Ectodermal cell (in vitro differentiated cells): ENCODE results near the gene GGT1. TPM values are rescaled to one million over a fixed set of nuclear protein-coding genes. Genes with fewer than 3 reads are reported as not detected.
"Not testable (repeated sequence)": the region's sequence is repeated elsewhere in the genome, so short reads cannot be mapped to it uniquely, and the experiment has no call there.

Source experiments
- H3K27ac ChIP-seq: 2 replicates; pipeline ENCODE4 v1.7.0; 2013; ENCODE audit warnings: mild to moderate bottlenecking, low read depth, low read length; ENCODE audit not compliant: insufficient read depth, poor library complexity, severe bottlenecking
- H3K27me3 ChIP-seq: 2 replicates; pipeline ENCODE4 v1.7.0; 2013; ENCODE audit warnings: mild to moderate bottlenecking, low read length; ENCODE audit not compliant: insufficient read depth, control insufficient read depth, poor library complexity, severe bottlenecking
- H3K36me3 ChIP-seq: one replicate; pipeline ENCODE4 v1.7.0; 2013; ENCODE audit warnings: low read length; ENCODE audit not compliant: control insufficient read depth, insufficient read depth
- H3K4me1 ChIP-seq: one replicate; pipeline ENCODE4 v1.7.0; 2013; ENCODE audit warnings: low read length; ENCODE audit not compliant: control insufficient read depth, insufficient read depth
- H3K4me3 ChIP-seq: 2 replicates; pipeline ENCODE4 v1.7.0; 2013; ENCODE audit warnings: low read depth, low read length, control low read depth; ENCODE audit not compliant: insufficient read depth
- H3K9me3 ChIP-seq: 2 replicates; pipeline ENCODE4 v1.7.0; 2013; ENCODE audit warnings: mild to moderate bottlenecking, low read length, moderate library complexity; ENCODE audit not compliant: control insufficient read depth
- WGBS, 2 experiments: methylation state at CpG; one replicate each; pipeline ENCODE4 v1.1.7; 2013; ENCODE audit warnings: missing lambda C conversion rate in 2 of 2; 5-methylcytosine and 5-hydroxymethylcytosine counted together
- polyA plus RNA-seq, 4 experiments: library from polyadenylated mRNA; stranded (reverse); fragments of 50-300 nt; gene quantifications; one replicate each; pipeline ENCODE4 v1.2.3, GENCODE V29; 2013

Gene GGT1
- 4.1 TPM for polyA plus RNA-seq (2013, experiment 1 of 4)
- polyA plus RNA-seq (2013, experiment 2 of 4) = 2.7 TPM
- 1.9 TPM for polyA plus RNA-seq (2013, experiment 3 of 4)
- 2.2 TPM for polyA plus RNA-seq (2013, experiment 4 of 4)

DNA sequence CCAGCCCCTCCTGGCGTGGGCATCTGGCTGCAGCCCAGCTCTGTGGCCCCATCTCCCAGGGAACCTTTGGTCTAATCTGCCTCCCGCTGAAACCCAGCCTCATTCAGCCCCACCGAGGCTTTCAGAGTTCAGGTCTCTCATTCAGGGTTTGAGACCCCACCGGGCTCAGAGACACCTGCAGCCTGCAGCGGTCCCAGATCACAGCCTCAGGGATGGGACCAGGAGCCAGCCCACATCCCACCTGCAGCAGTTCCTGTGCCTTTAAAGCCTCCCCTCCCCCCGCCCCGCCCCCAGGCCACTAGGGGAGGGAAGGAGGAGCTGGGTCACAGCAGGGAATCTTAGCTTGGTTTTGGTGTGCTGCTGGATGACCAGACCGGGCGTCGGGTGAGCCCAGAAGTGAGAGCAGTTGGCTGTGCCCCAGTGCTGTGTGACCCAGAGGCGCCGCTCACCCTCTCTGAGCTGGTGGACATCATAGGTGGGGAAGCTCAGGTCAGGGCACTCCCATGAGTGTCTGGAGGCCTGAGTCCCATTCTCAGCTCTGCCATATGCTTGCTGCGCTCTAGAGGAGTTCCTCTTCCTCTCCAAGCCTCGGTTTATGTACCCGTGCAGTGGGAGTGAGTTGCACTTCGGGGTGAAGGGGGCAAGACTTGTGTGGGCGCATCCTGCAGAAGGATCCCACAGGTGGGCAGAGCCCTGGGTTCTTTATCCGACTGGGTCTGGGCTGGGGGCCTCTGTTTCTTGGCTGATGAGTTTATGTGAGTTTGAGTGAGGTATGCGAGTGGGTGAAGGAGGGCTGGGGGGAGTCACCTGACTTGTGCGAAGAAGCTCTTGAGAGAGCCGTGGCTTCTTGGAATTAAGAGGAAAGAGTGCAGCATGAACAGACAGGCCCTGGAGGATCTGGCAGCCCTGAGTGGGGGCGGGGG is at the start of gene GGT1:
Gene GGT1, plus strand, starts transcription at position 347 of the 923 bp plus-strand sequence. CDS start 7,889 bp downstream, outside the sequence.
- not testable (repeated sequence) for H3K9me3 ChIP-seq, H3K27me3 ChIP-seq, H3K27ac ChIP-seq, H3K36me3 ChIP-seq, H3K4me3 ChIP-seq, H3K4me1 ChIP-seq
- 51 to 56% methylated on average over 18 to 21 of the region's 22 CpGs for WGBS, 2 experiments

DNA sequence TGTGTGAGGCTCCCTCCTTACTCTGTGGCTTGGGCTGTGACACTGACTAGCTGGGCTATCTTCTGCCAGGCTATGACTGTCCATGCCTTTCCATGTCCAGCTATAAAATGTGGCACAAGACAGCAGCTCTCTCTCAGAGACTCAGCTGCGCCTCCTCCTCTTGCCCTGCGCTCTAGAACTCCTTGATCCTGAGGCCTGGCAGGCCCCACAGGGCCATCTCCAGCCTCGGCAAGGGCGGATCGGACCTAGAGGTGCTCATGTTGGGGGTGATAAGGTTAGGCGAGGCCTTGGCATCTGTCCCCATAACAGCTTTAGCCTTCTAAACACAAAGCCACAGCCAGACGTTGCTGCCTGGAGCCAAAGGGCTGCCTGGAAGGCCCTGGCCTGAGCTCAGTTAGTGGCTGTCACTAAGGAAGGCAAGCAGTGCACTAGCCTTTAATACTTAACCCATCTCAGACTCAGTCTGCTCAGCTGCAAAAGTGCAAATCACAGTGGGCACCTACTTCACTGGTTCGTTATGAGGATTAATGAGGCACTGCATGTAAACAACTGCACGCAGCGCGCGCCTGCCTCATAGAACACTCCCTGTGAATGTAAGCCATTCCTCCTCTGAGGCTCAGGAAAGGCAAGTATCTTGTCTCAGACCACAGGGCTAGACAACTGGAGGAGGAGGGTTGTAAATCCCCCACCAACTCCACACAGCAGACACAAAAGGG is 49.2 kb upstream of the GGT1 start:
- no peaks in the 10 kb centered on the region for H3K9me3 ChIP-seq
- H3K36me3 ChIP-seq = peaks cover 15% of the 10 kb centered on the region
- no peak overlapping the region for H3K27ac ChIP-seq
- 82 to 88% methylated on average over 11 to 12 of the region's 12 CpGs for WGBS, 2 experiments
- H3K4me3 ChIP-seq = peak overlapping the region; percentile 92
- H3K27me3 ChIP-seq = no peaks in the 10 kb centered on the region
- H3K4me1 ChIP-seq = peaks cover 12% of the 10 kb centered on the region

DNA sequence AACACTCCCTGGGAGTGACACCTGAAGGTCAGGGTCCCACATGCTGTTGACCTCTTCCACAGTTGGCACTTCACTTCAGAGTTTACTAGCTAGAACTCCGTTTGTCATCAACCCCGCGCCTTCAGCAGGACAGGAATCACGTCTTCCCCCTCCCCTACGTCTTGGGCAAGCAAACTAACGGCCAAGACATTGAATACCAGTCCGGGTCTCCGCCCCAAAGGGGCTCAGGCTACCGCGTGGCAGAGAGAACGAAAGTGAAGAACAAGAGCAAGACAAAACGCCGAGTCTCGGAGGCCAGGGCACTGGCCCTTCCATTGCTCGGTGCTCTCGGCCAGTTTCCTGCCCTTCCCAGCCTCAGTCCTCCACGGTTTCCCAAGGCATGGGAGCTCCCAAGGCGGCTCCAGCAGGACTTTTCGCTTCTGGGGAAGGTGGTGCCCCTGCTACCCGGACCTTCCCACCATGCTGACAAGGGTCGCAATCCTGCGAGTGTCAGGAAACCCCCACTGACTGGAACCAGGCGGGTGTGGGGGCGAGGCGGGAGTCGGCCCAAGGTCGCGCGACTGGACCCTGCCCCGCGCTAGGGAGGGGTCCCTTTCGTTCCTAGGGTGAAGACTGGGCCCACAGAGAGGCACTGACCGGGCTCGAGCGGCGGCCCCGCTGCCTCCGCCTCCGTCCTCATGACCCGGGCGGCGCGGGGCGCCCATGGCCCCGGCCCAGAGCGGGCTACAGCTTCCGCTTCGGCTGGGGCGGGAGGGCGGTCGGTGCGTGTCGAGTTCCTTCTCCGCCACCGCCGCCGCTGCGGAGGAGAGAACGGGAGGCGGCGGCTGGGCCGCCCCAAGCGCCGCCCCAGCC is 48.5 kb upstream of the GGT1 start, which contains the start of gene GUCD1:
Gene GUCD1, minus strand, starts transcription at position 826 of the 852 bp plus-strand sequence. Its CDS starts 147 bp downstream, at position 679.
- Histone ChIP-seq H3K27me3 (no peaks in the 10 kb centered on the region), H3K4me1 (peaks cover 12% of the 10 kb centered on the region), H3K4me3 (peak within 1 kb of the TSS; percentile 92), H3K9me3 (no peaks in the 10 kb centered on the region), H3K27ac (peak within 1 kb of the TSS; percentile 83), H3K36me3 (peaks cover 19% of the 10 kb centered on the region)
- 2% methylated on average over 64 of the region's 64 CpGs for whole genome bisulfite sequencing, 2 experiments

DNA sequence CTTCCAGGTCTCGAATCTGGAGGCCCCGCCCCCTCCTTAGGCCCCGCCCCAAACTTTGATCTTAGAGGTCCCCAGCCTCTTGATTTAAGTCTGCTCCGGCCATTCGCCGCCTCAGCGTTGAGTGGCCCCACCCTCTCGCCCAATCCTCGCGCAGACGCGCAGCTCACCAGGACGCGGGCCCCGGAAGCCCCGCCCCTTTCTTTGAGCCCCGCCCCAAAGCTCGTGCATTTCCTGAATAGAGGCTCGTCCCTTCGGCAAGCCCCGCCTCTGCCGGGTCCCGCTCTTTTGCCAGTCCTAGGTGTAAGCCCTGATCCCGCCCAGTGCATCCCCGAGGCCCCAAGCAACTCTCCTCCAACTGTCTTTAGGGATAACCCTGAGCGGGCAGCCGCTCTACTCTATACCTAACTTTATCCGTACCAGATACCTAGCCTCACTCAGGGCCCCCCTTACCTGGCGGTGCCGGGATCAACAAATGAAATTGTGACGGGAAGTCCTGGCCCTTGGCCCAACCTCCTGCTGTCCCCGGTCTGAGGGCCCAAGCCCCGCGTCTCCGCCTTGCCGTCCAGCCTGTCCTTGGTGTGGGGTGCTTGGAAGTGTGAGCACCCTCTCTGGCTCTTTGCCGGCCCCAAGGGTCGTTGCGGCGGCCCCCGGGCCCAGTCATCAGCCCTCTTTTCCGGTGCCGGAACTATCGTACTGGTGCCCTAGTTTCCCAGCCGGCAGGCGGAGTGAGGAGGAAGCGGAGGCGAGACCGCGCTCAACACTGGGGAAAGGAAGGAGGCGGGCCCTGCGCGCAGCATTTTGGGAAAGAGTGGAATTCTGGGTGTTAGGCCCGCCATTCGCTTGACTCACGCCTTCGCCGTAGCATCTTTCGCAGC is 47.6 kb upstream of the GGT1 start, which contains the start of gene SNRPD3:
Gene SNRPD3, plus strand, starts transcription at position 835 of the 875 bp plus-strand sequence. CDS start 1,676 bp downstream, outside the sequence.
- no peaks in the 10 kb centered on the region for H3K9me3 ChIP-seq
- H3K36me3 ChIP-seq = peaks cover 19% of the 10 kb centered on the region
- WGBS, 2 experiments = 0% methylated on average over 59 of the region's 59 CpGs
- no peaks in the 10 kb centered on the region for H3K27me3 ChIP-seq
- peak within 1 kb of the TSS; percentile 83 for H3K27ac ChIP-seq
- H3K4me1 ChIP-seq = peaks cover 12% of the 10 kb centered on the region
- peak within 1 kb of the TSS; percentile 92 for H3K4me3 ChIP-seq

DNA sequence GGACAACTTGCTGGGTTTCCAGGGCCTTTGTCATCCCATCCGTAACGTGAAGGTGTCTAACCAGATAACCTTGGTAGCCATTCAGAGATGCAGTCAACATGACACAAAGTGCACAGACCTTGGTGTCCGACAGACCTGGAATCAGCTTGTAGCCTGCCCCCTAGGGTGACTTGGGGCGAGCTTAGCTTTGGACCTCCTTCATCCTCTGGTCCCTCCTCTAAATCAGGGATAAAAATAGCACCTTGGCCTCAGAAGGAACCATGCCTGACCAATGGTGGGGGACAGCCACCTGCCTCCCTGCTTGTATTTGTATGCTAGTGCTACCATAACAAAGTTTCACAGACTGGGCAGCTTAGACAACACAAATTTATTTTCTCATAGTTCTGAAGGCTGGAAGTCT is 43.5 kb upstream of the GGT1 start:
- Histone ChIP-seq H3K36me3 (peaks cover 19% of the 10 kb centered on the region), H3K27me3 (no peaks in the 10 kb centered on the region), H3K4me3 (no peak overlapping the region), H3K4me1 (peaks cover 3% of the 10 kb centered on the region), H3K9me3 (no peaks in the 10 kb centered on the region), H3K27ac (no peak overlapping the region)
- WGBS, 2 experiments = 93 to 95% methylated on average over 4 of the region's 4 CpGs

DNA sequence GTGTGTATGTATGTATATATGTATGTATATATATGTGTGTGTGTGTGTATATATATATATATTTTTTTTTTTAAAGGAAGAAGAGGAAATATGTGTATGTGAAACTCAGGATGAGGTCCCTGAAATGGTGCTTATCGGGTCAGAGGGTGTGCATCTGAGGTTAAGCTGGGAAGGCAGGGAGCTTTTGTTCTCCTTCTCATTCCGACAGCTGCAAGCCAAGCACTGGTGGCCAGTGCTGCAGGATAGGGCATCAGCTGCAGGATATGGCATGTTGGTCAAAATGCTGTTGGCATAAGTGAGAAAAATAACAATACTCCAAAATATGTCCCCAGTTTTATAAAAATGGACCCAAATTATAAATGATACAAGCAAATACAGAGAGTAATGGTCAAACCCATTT is 39.7 kb upstream of the GGT1 start:
- no peaks in the 10 kb centered on the region for H3K27me3 ChIP-seq
- peaks cover 9% of the 10 kb centered on the region for H3K36me3 ChIP-seq
- WGBS, 2 experiments = 94 to 98% methylated on average over 2 of the region's 2 CpGs
- no peaks in the 10 kb centered on the region for H3K4me1 ChIP-seq
- no peak overlapping the region for H3K4me3 ChIP-seq
- no peak overlapping the region for H3K27ac ChIP-seq
- H3K9me3 ChIP-seq = no peaks in the 10 kb centered on the region

DNA sequence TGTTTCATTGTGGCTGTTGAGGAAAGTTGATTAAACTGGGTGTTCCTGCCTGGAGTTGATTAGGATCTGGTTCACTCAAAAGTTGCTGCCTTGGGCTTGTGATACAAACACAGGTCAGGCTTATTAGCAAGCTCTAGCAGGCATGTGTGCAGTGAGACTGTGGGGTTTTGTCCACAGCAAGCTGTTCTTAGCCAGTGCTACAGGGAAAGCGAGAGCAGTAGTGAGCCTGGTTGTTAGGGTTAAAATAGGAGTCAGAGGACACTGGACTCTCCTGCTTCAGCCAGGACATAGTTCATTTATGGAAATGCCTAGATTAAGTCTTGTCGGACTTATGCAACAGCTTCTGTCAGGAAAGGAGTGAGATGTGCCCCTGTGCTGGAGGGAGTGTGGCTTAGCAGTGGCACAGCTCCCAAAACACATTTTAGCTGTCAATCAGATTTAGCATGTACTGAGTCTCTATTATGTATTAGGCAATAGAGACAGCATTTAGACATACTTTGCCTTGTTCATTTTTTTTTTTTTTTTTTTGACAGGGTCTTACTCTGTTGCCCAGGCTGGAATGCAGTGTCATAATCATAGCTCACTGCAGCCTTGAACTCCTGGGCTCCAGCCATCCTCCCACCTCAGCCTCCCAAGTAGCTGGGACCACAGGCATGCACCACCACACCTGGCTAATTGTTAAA is 38.5 kb upstream of the GGT1 start:
- H3K27ac ChIP-seq = no peak overlapping the region
- 93 to 98% methylated on average over 2 of the region's 2 CpGs for WGBS, 2 experiments
- H3K27me3 ChIP-seq = no peaks in the 10 kb centered on the region
- H3K4me1 ChIP-seq = no peaks in the 10 kb centered on the region
- H3K36me3 ChIP-seq = peaks cover 2% of the 10 kb centered on the region
- H3K9me3 ChIP-seq = no peaks in the 10 kb centered on the region
- H3K4me3 ChIP-seq = no peak overlapping the region

DNA sequence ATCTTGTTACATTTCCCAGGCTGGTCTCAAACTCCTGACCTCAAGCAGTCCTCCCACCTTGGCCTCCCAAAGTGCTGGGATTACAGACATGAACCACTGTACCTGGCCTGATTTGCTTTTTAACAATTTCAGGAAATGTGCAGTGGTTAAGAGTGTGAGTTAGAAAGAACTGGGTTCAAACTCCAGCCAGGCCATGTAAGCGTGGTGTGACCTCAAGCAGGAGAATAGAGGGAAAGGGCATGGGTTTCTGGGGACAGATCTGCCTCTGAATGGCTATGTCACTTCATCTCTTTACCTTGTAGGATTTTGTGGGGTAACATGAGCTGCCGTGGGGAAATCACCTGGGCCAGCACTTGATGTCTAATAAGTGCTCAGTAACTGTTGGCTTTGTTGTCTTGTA is 37.9 kb upstream of the GGT1 start:
- no peaks in the 10 kb centered on the region for H3K4me1 ChIP-seq
- no peak overlapping the region for H3K27ac ChIP-seq
- no peaks in the 10 kb centered on the region for H3K27me3 ChIP-seq
- no peaks in the 10 kb centered on the region for H3K9me3 ChIP-seq
- H3K4me3 ChIP-seq = no peak overlapping the region
- 91 to 95% methylated on average over 2 of the region's 2 CpGs for WGBS, 2 experiments
- peaks cover 8% of the 10 kb centered on the region for H3K36me3 ChIP-seq
